MV-4-11 (cell line): ENCODE results near the gene ETS1.

Experiments
- DNase-seq: peaks from one replicate; lab custom pipeline; 2025; lab: John Stamatoyannopoulos, UW

Gene ETS1

GRCh38 chr11:128482512-128483191, 104.7 kb downstream of the ETS1 start:
- DNase-seq = peak; percentile 69

- DNase-seq = no peak
These were observed 105.3 kb downstream of the ETS1 start for GRCh38 chr11:128482092-128482491.

GRCh38 chr11:128481135-128481534, 106.2 kb downstream of the ETS1 start:
- DNase-seq = peak; percentile 32

GRCh38 chr11:128480665-128481064, 106.7 kb downstream of the ETS1 start:
- no peak for DNase-seq

- no peak for DNase-seq
These were observed 107.3 kb downstream of the ETS1 start for GRCh38 chr11:128480066-128480465.

GRCh38 chr11:128479144-128479543, 108.2 kb downstream of the ETS1 start:
- no peak for DNase-seq

GRCh38 chr11:128478305-128478704, 109.1 kb downstream of the ETS1 start:
- no peak for DNase-seq

- no peak for DNase-seq
These were observed 109.5 kb downstream of the ETS1 start for GRCh38 chr11:128477811-128478210.

- DNase-seq = no peak
These were observed 110.1 kb downstream of the ETS1 start for GRCh38 chr11:128477278-128477677.

GRCh38 chr11:128476729-128477128, 110.6 kb downstream of the ETS1 start:
- no peak for DNase-seq

GRCh38 chr11:128476049-128476448, 111.3 kb downstream of the ETS1 start:
- no peak for DNase-seq

- DNase-seq = no peak
These were observed 113.1 kb downstream of the ETS1 start for GRCh38 chr11:128474036-128474874.

- no peak for DNase-seq
These were observed 113.7 kb downstream of the ETS1 start for GRCh38 chr11:128473636-128474035.

GRCh38 chr11:128472128-128473089, 114.9 kb downstream of the ETS1 start:
- DNase-seq = no peak

GRCh38 chr11:128471138-128471661, 116.2 kb downstream of the ETS1 start:
- DNase-seq = no peak

GRCh38 chr11:128470081-128470480, 117.3 kb downstream of the ETS1 start:
- DNase-seq = no peak

- DNase-seq = no peak
These were observed 118.1 kb downstream of the ETS1 start for GRCh38 chr11:128469220-128469619.

- no peak for DNase-seq
These were observed 119.2 kb downstream of the ETS1 start for GRCh38 chr11:128468111-128468510.

- no peak for DNase-seq
These were observed 119.7 kb downstream of the ETS1 start for GRCh38 chr11:128467610-128468041.

GRCh38 chr11:128467041-128467440, 120.3 kb downstream of the ETS1 start:
- DNase-seq = no peak

- no peak for DNase-seq
These were observed 121.2 kb downstream of the ETS1 start for GRCh38 chr11:128465946-128466705.
